Activated T-cell treated with anti-CD3 and anti-CD28 coated beads, Interleukin-2, amount 50 U/mL, for 24 hours (primary cell): Measurements from ENCODE around the gene PLEKHA6.

Experiments used
- DNase-seq: peaks from one replicate; pipeline ENCODE4 v3.0.0-alpha.2; 2020
- H3K27ac Mint-ChIP-seq: 2 replicates; pipeline ENCODE4 v1.8.0; 2020; ENCODE audit warnings: mild to moderate bottlenecking, mixed read lengths
- H3K27me3 Mint-ChIP-seq: 2 replicates; pipeline ENCODE4 v1.8.0; 2020; ENCODE audit warnings: mixed read lengths
- H3K36me3 Mint-ChIP-seq: 2 replicates; pipeline ENCODE4 v1.8.0; 2020; ENCODE audit warnings: low read depth, mixed read lengths
- H3K4me1 Mint-ChIP-seq: 2 replicates; pipeline ENCODE4 v1.8.0; 2020; ENCODE audit warnings: low read depth, mixed read lengths
- H3K4me3 Mint-ChIP-seq: 2 replicates; pipeline ENCODE4 v1.8.0; 2020; ENCODE audit warnings: mild to moderate bottlenecking, moderate library complexity, mixed read lengths
- H3K9me3 Mint-ChIP-seq: 2 replicates; pipeline ENCODE4 v1.8.0; 2020; ENCODE audit warnings: mixed read lengths

Gene PLEKHA6

DNA sequence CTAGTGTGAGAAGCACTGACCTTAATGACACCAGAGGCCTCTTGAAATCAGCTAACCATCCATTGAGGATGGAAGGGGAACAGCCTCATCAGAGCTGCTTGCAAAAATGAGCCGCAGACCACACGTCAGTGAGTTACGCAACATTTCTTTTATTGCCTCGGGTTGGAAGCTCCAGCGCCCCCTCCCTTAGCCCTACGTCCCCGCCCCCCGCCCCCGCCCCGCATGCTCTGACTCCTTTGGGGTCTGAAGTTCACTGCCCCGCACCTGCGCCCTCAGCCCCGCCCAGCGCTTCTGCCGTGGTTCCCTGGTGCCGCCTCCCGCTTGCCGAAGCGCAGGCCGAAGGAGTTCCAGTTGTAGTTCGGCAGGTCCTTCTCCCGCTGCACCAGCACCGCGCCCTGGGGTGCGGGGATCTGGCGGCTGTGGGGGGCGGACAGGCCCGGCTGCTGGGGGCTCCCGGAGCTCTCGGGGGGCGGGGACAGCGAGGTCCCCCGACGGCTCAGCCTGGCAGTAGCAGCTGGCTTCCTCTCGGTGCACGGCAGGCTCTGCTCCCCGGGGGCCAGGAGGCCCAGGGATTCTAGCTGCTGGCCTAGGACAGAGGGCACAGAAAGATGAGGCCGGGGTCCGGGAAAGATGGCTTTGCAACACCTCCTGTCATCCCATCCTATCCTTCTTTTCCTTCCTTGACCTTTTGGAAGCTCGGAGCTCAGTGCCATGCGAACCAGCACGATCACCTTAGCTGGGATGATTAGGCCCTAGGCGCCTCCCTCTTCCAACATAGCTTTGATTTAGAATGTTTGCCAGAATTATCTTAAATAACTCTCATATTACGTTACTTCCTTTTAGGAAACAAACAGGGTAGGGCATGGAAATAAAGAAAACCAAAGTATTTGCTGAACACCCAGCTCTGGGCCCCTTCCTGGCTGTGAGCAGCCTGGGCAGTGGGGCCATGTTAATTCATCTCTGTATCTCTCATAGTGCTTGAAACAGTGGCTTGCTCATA, 169.2 kb downstream of the PLEKHA6 start:
- Mint-ChIP-seq H3K4me1 (peaks cover 28% of the 10 kb centered on the region), H3K36me3 (no peaks in the 10 kb centered on the region), H3K27ac (no peak overlapping the region), H3K27me3 (peaks cover 63% of the 10 kb centered on the region), H3K9me3 (no peaks in the 10 kb centered on the region), H3K4me3 (no peak overlapping the region)
- peak; percentile 42 for DNase-seq

DNA sequence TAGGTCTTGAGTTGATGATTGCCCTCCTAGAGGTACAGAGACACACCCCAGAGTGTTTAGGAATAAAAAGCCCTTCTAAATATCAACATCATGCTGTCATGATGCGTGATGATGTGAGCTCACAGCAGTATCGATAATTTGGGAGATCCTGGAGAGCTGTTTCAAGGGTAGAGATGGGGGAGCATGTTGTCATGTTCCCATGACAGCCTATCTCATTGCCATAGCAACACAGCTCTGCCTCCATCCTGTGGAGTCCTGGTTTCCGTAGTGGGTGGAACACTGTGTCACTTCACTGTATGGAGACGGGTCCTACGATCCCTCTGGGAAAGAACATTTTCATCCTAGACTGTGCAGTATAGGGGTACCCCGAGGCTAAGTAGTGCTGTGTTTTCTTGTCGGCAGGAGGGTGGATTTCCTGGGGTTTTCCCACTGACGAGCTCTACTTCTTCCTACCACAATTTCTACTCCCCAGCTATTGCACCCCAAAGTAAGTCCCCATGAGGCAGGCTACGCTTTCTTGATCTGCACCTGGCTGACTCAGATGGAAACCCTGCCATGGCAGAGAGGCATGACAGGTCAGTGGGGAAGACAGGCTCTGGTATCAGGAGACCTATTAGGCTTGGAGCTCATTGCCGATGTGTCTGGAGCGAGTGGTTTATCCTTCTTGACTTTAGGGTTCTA, 170.6 kb downstream of the PLEKHA6 start:
- no peak for DNase-seq
- Mint-ChIP-seq H3K4me1 (peaks cover 21% of the 10 kb centered on the region), H3K27me3 (peaks cover 63% of the 10 kb centered on the region), H3K36me3 (no peaks in the 10 kb centered on the region), H3K9me3 (no peaks in the 10 kb centered on the region), H3K4me3 (no peak overlapping the region), H3K27ac (no peak overlapping the region)

DNA sequence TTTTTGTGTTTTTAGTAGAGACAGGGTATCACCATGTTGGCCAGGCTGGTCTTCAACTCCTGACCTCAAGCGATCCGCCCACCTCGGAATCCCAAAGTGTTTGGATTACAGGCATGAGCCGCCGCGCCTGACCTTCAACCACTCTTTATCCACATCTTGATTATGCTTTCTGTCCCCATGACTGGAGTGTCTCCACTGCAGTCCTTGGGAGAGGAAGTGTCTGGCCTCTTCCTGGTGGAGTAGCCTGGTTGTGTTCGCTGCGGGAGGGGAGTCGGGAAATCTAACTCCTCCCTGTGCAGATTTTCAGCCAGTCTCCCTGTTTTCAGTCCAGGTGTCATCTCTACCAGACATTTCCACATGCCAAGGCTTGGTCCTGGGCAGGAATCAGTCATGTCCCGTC, 173.1 kb downstream of the PLEKHA6 start:
- H3K9me3 Mint-ChIP-seq: no peaks in the 10 kb centered on the region
- H3K36me3 Mint-ChIP-seq: no peaks in the 10 kb centered on the region
- no peak overlapping the region for H3K27ac Mint-ChIP-seq
- H3K4me3 Mint-ChIP-seq: no peak overlapping the region
- H3K4me1 Mint-ChIP-seq: peaks cover 21% of the 10 kb centered on the region
- no peak for DNase-seq
- H3K27me3 Mint-ChIP-seq: peaks cover 53% of the 10 kb centered on the region

DNA sequence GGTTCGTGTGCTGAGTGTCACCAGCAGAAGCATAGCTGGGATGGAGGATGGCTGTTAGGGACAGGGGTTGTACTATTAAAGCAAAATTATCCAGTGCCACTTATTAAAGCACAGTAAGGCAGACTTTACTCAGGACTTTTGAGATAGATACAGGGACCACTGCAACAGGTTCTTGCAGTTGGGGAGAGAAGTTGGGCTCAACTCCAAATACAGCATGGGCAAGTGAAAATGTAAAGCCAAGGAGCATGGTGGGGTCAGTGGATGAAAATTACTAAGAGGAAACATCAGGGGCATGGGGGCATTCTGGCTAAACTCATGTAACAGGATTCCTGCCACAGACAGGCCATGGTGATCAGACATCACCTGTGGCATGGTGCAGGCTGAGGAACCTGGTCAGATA, 178.6 kb downstream of the PLEKHA6 start:
- no peak overlapping the region for H3K27ac Mint-ChIP-seq
- H3K27me3 Mint-ChIP-seq: peaks cover 7% of the 10 kb centered on the region
- H3K4me1 Mint-ChIP-seq: no peaks in the 10 kb centered on the region
- no peaks in the 10 kb centered on the region for H3K9me3 Mint-ChIP-seq
- no peak for DNase-seq
- H3K36me3 Mint-ChIP-seq: no peaks in the 10 kb centered on the region
- H3K4me3 Mint-ChIP-seq: no peak overlapping the region

DNA sequence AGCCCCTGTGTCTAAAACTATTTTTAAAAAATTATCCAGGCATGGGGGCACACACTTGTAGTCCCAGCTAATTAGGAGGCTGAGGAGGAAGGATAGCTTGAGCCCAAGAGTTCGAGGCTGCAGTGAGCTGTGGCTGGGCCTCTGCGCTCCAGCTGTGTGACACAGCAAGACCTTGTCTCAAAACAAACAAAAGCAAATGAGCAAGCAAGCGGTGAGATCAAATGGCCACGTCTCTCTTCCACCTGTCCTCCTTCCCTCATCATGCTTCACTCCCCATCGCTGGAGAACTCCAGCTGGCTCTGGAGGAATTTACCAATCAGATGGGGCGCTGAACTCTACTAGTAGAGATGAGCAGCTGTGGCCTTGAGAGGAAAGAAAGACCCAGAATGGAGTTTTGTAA, 179.6 kb downstream of the PLEKHA6 start:
- H3K27ac Mint-ChIP-seq: no peak overlapping the region

DNA sequence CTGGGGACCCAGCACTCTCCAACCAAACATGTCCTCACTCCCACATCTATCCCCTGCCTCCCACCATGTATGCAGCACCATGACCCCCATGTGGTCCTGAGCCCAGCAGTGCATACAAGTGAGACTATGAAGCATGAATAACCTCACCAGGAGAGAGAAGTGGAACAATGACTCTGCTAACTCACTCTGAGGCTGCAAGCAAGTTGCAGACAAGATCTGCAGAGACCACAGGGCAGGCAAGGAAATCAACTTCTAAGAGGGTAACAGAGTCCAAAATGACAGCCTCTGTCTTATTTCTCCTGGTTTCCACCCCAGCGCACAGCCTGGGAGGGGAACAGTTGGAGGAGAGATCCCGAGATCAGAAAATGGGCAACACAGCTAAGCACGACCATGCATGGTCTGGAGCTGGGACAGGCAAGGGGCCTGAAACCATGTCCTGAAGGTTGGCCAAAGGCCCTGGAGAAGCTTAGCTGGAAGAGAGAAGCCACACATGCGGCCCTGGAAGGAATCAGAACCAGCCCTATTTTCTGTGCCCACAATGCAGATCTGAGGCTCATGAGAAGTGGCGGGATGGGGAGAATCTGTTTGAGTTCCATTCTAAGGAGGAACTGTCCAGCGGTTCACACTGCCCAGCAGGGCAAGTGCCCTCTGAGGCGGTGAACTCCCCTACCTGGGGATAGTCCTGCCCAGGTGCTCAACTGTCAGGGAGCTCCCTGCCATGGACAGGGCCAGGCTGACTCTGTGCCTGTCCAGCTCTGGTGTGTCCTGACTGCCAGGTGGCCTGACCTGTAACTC, 181.0 kb downstream of the PLEKHA6 start:
- Mint-ChIP-seq H3K27me3 (peaks cover 6% of the 10 kb centered on the region), H3K27ac (no peak overlapping the region), H3K9me3 (no peaks in the 10 kb centered on the region), H3K4me3 (no peak overlapping the region), H3K4me1 (no peaks in the 10 kb centered on the region), H3K36me3 (no peaks in the 10 kb centered on the region)
- DNase-seq: no peak

More for the DNA sequence above, 179.6 kb downstream of the PLEKHA6 start:
- Mint-ChIP-seq H3K36me3 (no peaks in the 10 kb centered on the region), H3K4me1 (no peaks in the 10 kb centered on the region), H3K27me3 (peaks cover 4% of the 10 kb centered on the region), H3K4me3 (no peak overlapping the region), H3K9me3 (no peaks in the 10 kb centered on the region)
- DNase-seq: no peak

DNA sequence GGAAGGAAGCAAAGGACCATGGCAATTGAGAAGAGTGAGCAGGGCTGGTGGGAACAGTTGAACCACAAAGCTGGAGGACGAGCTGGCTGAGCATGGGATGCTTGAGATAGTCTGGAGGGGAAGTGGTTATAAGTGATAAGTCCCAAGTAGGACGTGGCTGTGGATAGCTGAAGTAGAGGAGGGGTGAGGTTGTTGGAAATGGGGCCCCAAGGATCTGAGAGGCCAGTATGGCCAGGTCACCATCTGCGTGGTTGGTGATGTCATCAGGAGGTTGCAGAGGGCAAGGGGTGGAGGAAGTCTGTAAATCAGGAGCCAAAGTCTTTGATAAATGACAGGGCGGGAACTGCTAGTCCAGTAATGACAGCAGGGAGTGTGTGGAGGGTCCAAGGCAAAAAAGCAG, 182.6 kb downstream of the PLEKHA6 start:
- Mint-ChIP-seq H3K27me3 (peaks cover 13% of the 10 kb centered on the region), H3K4me3 (no peak overlapping the region), H3K4me1 (no peaks in the 10 kb centered on the region), H3K27ac (no peak overlapping the region), H3K9me3 (peaks cover 3% of the 10 kb centered on the region), H3K36me3 (no peaks in the 10 kb centered on the region)
- no peak for DNase-seq

DNA sequence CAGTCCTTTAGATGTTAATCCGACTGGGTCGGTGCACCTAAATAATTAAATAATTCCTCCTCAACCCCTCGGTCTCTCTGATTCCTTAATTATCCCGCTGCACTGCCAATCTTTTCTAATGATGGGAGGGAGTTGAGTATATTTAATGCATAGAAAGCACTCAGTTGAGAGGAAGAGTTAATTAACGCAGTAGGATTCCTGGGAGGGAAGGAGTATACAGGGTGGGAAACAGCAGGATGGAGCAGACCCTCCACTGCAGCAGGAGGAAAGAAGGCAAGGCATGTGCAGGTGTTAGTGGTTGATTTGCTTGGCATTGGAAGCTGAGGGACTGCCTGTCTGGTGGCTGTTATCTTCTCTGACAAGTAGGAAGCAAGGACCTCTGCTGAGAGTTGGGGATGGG, 183.7 kb downstream of the PLEKHA6 start:
- no peak overlapping the region for H3K4me3 Mint-ChIP-seq
- DNase-seq: no peak
- no peaks in the 10 kb centered on the region for H3K36me3 Mint-ChIP-seq
- H3K27me3 Mint-ChIP-seq: peaks cover 13% of the 10 kb centered on the region
- H3K9me3 Mint-ChIP-seq: peaks cover 8% of the 10 kb centered on the region
- H3K27ac Mint-ChIP-seq: no peak overlapping the region
- no peaks in the 10 kb centered on the region for H3K4me1 Mint-ChIP-seq

DNA sequence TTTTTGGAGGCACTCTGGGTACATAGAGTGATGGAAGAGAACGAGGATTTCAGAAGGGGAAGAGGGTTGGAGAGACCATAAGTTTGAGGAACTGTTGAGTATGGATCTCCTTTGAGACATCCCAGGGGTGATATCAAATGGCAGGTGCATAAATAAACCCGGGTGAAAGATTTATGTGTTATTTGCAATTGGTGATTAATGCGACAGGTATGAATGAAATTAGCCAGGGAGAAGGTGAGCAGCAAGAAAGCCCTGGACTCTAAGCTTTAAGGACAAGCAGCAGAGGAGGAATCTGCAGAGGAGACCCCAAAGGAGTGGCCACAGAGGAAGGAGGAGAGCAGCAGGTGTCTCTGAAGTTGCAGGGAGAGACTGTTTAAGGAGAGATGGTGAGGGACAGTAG, 184.8 kb downstream of the PLEKHA6 start:
- Mint-ChIP-seq H3K4me3 (no peak overlapping the region), H3K4me1 (no peaks in the 10 kb centered on the region), H3K36me3 (peaks cover 2% of the 10 kb centered on the region), H3K27ac (no peak overlapping the region), H3K27me3 (peaks cover 13% of the 10 kb centered on the region), H3K9me3 (peaks cover 18% of the 10 kb centered on the region)
- DNase-seq: no peak

DNA sequence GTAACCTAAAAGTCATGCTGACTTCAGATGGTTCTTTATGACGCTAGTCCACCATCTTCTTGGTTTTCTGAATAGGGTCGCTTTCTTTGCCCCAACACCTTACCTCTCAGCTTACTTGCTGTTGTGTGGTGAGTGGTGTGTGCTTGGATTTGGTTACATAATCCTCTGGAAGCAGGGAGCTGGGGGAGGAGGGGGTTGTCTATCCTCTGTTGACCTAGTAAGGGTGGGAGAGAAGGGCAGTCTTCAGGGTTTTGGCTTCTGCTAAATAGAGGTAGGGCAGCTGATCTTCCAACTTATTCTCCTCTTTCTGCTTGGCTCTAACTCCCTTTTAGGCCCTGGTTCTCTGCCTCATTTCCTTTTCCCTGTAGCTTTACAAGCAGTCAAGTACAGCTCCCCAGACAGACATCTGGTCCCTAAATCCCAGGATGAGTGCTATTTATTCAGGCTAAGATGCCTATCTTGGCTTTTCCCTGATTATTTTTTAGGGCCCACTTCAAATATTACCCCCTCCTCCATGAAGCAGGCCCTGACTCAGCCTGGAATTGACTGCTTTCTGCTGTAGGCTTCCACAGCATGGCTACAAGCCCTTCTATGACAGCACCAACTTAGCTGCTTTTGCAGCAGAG, 187.2 kb downstream of the PLEKHA6 start:
- no peak for DNase-seq
- H3K27ac Mint-ChIP-seq: no peak overlapping the region
- H3K4me3 Mint-ChIP-seq: no peak overlapping the region
- peaks cover 34% of the 10 kb centered on the region for H3K9me3 Mint-ChIP-seq
- peaks cover 9% of the 10 kb centered on the region for H3K27me3 Mint-ChIP-seq
- H3K4me1 Mint-ChIP-seq: no peaks in the 10 kb centered on the region
- peaks cover 2% of the 10 kb centered on the region for H3K36me3 Mint-ChIP-seq

DNA sequence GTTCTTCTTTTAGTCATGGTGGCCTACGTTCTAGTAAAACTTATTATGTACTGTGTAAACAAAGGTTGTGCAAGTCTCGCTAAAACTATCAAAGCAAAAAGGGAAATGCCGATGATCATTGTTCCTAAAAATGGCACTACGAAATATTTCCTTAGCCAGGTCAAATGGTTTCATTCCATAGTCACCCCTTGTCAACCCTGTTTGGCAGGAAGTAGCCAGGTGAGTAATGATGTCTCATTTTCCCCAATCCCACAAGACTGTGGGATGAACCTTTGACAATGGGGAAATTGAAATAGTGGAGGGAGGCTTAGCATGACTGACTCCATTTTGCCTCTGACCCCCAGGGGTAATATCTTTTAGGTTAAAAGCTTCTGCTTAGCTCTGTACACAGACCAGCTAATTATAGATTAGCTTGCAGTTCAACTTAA, 188.0 kb downstream of the PLEKHA6 start:
- H3K36me3 Mint-ChIP-seq: peaks cover 2% of the 10 kb centered on the region
- H3K4me1 Mint-ChIP-seq: no peaks in the 10 kb centered on the region
- DNase-seq: no peak
- peaks cover 39% of the 10 kb centered on the region for H3K9me3 Mint-ChIP-seq
- peaks cover 9% of the 10 kb centered on the region for H3K27me3 Mint-ChIP-seq
- H3K4me3 Mint-ChIP-seq: no peak overlapping the region
- no peak overlapping the region for H3K27ac Mint-ChIP-seq

DNA sequence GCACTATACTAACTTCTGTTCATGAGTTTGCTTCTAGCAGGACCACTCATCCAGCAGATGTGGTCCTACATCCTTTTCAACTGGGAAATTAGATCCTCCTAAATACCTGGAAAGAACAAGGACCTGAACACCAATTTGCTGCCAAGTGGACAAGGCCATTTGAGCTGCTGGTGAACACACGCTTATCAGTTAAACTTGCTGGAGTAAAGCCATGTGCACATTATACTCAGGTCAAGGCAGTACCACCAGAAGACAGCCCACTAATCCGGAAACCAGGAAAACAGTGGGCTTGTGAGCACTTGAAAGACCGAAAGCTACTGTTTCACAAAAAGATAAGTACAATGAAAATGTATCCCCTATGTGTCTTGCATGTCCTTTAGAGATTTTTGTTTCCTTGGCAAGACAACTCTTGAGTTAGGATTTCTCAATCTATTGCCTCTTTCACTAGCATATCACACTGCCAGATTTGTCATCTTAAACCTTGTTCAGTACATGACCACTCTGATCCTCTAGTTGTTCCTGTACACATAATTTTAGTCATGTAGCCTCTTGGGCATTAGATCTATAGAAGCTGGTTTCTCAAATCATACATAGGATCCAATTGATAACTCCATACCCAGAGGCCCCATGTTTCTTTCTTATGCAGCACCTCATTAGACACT, 189.1 kb downstream of the PLEKHA6 start:
- no peak for DNase-seq
- Mint-ChIP-seq H3K36me3 (peaks cover 2% of the 10 kb centered on the region), H3K27ac (no peak overlapping the region), H3K4me1 (no peaks in the 10 kb centered on the region), H3K27me3 (peaks cover 9% of the 10 kb centered on the region), H3K9me3 (peaks cover 39% of the 10 kb centered on the region), H3K4me3 (no peak overlapping the region)

DNA sequence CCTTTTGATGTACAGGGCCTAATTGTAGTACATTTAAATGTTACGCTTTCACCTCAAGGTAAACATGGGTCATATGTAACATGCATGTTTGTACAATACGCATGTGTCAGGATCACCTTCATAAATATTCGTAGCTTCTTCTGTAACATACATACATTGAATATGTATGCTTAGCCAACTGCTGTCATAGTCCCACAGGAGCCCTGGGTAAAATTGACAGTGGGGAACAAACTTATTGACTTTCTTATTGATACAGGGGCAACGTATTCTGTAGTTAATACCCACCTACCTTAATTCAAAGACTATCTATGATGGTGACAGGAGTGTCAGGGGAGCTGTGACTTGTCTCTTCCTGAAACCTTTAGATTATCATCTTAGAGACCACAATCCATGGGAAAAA, 189.9 kb downstream of the PLEKHA6 start:
- Mint-ChIP-seq H3K4me1 (no peaks in the 10 kb centered on the region), H3K36me3 (peaks cover 2% of the 10 kb centered on the region), H3K27me3 (peaks cover 13% of the 10 kb centered on the region), H3K27ac (no peak overlapping the region), H3K9me3 (peaks cover 39% of the 10 kb centered on the region), H3K4me3 (no peak overlapping the region)
- no peak for DNase-seq
